ENCODE data around the gene MTHFD2L.

MTHFD2L gene

DNA sequence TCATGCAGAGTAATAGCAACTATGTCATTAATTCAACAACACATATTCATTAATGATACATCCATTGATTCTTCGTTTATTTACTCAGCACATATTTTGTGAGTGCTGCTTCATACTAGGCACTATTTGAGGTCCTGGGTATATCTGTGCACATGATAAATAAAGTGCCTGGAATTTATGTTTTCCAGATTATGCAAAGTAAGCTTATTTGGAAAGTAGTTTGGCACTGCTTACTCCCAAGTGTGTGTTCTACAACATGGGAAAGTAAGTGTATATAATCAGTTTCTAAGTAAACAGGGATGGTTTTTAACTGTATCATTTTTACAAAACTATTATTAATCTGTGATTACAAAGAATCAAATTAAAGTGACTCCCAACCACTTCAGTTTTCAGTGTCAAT is 133.6 kb downstream of the MTHFD2L start:
- no peak overlapping the region for H3K27ac ChIP-seq (ENCODE audit: low read depth, low read length)
- H3K4me1 ChIP-seq (ENCODE audit: insufficient read depth, low read length) = no peaks in the 10 kb centered on the region
- H3K4me3 ChIP-seq (ENCODE audit: low read depth in 1 of 2, low read length in 2 of 2) = no peak overlapping the region
- no peaks in the 10 kb centered on the region for H3K9me3 ChIP-seq (ENCODE audit: low read length)
- H3K36me3 ChIP-seq (ENCODE audit: insufficient read depth, low read length) = no peaks in the 10 kb centered on the region
- H3K9ac ChIP-seq (ENCODE audit: low read length) = no peak overlapping the region
- H3K27me3 ChIP-seq (ENCODE audit: control insufficient read depth in 1 of 2, insufficient read depth in 2 of 2, low read length in 2 of 2) = no peaks in the 10 kb centered on the region

DNA sequence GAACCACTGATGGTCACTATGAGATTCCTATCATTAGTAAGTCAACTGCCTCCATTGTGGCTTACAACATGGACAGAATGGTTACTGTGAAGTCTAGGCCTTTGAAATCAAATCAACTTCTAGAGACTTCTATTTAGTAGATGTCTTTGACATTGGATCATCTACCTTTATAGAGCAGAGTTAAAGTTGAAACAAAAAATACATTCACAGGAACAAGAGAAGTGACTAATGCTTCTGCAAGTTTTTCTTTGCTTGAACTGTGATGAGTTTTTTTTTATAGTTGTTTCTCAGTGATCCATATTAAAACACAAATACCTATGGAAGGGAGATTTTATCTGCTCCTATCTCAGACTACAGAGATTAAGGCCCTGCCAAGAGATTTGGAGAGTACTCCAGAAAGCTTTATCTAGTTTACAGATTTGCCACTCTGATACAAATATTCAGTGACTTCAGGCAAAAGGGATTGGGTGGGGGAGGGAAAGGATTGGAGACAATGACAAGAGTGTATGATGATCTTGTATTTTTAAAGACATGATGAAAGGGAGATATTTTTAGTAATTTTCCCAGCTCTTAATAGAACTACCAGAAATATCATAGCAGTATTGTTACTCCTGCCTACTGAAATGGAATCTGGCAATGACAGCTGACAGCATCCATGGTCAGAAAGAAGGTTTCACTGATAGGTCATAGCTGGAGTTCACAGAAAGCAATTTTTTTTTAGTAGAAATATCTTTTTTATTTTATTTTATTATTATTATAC is 134.4 kb downstream of the MTHFD2L start:
- H3K9ac ChIP-seq (ENCODE audit: low read length) = no peak overlapping the region
- H3K36me3 ChIP-seq (ENCODE audit: insufficient read depth, low read length) = no peaks in the 10 kb centered on the region
- no peaks in the 10 kb centered on the region for H3K9me3 ChIP-seq (ENCODE audit: low read length)
- H3K27me3 ChIP-seq (ENCODE audit: control insufficient read depth in 1 of 2, insufficient read depth in 2 of 2, low read length in 2 of 2) = no peaks in the 10 kb centered on the region
- H3K4me3 ChIP-seq (ENCODE audit: low read depth in 1 of 2, low read length in 2 of 2) = no peak overlapping the region
- no peaks in the 10 kb centered on the region for H3K4me1 ChIP-seq (ENCODE audit: insufficient read depth, low read length)
- no peak overlapping the region for H3K27ac ChIP-seq (ENCODE audit: low read depth, low read length)

DNA sequence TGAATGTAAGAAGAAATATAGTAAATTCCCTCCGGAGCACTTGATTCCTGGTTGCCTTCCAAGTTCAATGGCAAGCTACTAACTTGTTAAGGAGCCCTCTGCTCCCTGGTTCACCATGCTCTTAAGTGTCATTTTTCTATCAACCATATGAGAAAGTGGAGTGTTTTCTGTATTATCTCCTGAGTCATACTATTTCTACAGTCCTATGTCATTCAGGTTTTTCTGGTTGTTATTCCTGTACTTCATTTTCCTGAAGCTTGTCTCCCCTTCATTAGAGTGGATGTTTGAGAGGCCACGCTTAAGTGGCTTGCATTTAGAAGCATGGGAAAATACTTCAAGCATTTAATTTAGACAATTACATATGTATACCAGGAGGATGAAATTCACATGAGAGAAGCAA is 135.6 kb downstream of the MTHFD2L start:
- Histone ChIP-seq H3K4me3 (ENCODE audit: low read depth in 1 of 2, low read length in 2 of 2) (no peak overlapping the region), H3K4me1 (ENCODE audit: insufficient read depth, low read length) (no peaks in the 10 kb centered on the region), H3K9ac (ENCODE audit: low read length) (no peak overlapping the region), H3K27ac (ENCODE audit: low read depth, low read length) (no peak overlapping the region), H3K9me3 (ENCODE audit: low read length) (no peaks in the 10 kb centered on the region), H3K27me3 (ENCODE audit: control insufficient read depth in 1 of 2, insufficient read depth in 2 of 2, low read length in 2 of 2) (no peaks in the 10 kb centered on the region), H3K36me3 (ENCODE audit: insufficient read depth, low read length) (no peaks in the 10 kb centered on the region)

- Histone ChIP-seq H3K9ac (ENCODE audit: low read length) (no peak overlapping the region), H3K4me1 (ENCODE audit: insufficient read depth, low read length) (no peaks in the 10 kb centered on the region), H3K27ac (ENCODE audit: low read depth, low read length) (no peak overlapping the region), H3K9me3 (ENCODE audit: low read length) (no peaks in the 10 kb centered on the region), H3K36me3 (ENCODE audit: insufficient read depth, low read length) (no peaks in the 10 kb centered on the region), H3K4me3 (ENCODE audit: low read depth in 1 of 2, low read length in 2 of 2) (no peak overlapping the region), H3K27me3 (ENCODE audit: control insufficient read depth in 1 of 2, insufficient read depth in 2 of 2, low read length in 2 of 2) (no peaks in the 10 kb centered on the region)
These were observed 136.8 kb downstream of the MTHFD2L start for GRCh38 chr4:74294681-74295080.

DNA sequence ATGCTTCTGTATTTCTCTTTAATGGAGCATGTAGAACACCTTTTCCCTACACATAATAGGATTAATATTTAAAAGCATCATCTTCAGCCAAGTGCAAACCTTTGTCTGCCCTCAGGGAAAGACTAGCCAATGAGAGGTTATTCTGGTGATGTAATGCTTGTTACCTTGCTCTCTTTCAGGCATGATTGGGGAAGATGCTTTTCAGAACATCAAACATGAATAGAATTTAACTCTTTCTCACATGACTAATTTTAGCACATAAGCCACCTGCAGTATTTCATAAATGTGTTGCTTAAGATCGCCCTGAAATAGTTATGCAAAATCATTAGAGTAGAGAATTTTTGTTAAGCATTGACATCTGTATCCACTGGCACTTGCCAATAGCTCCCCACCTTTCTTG is 139.6 kb downstream of the MTHFD2L start:
- Histone ChIP-seq H3K27ac (ENCODE audit: low read depth, low read length) (no peak overlapping the region), H3K9ac (ENCODE audit: low read length) (no peak overlapping the region), H3K9me3 (ENCODE audit: low read length) (no peaks in the 10 kb centered on the region), H3K4me3 (ENCODE audit: low read depth in 1 of 2, low read length in 2 of 2) (no peak overlapping the region), H3K36me3 (ENCODE audit: insufficient read depth, low read length) (no peaks in the 10 kb centered on the region), H3K4me1 (ENCODE audit: insufficient read depth, low read length) (no peaks in the 10 kb centered on the region), H3K27me3 (ENCODE audit: control insufficient read depth in 1 of 2, insufficient read depth in 2 of 2, low read length in 2 of 2) (no peaks in the 10 kb centered on the region)

DNA sequence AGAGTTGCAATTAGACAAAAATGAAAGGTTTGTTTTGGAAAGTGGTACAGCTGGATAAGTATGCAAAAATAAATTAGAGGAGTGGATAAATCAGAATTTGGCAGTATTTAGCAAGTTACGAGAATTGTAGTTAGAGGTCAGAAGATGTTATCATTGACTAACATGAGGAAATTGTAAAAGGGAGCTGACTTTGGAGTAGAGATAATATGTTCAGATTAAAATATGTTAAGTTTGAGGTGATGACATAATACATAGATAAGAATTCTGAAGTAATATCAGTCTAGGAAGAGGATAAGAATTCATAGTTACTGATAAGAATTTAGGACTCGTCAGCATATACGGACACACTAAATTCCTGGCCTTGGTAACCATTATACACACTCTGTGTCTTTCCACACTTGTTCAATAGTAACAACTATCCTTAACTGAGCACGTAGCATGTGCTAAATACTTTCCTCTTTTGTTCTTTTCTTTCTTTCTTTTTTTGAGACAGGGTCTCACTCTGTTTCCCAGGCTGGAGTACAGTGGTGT is 146.2 kb downstream of the MTHFD2L start:
- Histone ChIP-seq H3K27me3 (ENCODE audit: control insufficient read depth in 1 of 2, insufficient read depth in 2 of 2, low read length in 2 of 2) (no peaks in the 10 kb centered on the region), H3K4me3 (ENCODE audit: low read depth in 1 of 2, low read length in 2 of 2) (no peak overlapping the region), H3K9ac (ENCODE audit: low read length) (no peak overlapping the region), H3K27ac (ENCODE audit: low read depth, low read length) (no peak overlapping the region), H3K36me3 (ENCODE audit: insufficient read depth, low read length) (no peaks in the 10 kb centered on the region), H3K9me3 (ENCODE audit: low read length) (no peaks in the 10 kb centered on the region), H3K4me1 (ENCODE audit: insufficient read depth, low read length) (no peaks in the 10 kb centered on the region)

GRCh38 chr4:74305000-74305399 is 147.1 kb downstream of the MTHFD2L start:
- Histone ChIP-seq H3K4me1 (ENCODE audit: insufficient read depth, low read length) (no peaks in the 10 kb centered on the region), H3K4me3 (ENCODE audit: low read depth in 1 of 2, low read length in 2 of 2) (no peak overlapping the region), H3K9ac (ENCODE audit: low read length) (no peak overlapping the region), H3K9me3 (ENCODE audit: low read length) (no peaks in the 10 kb centered on the region), H3K27me3 (ENCODE audit: control insufficient read depth in 1 of 2, insufficient read depth in 2 of 2, low read length in 2 of 2) (no peaks in the 10 kb centered on the region), H3K36me3 (ENCODE audit: insufficient read depth, low read length) (no peaks in the 10 kb centered on the region), H3K27ac (ENCODE audit: low read depth, low read length) (no peak overlapping the region)

GRCh38 chr4:74307170-74307569 is 149.3 kb downstream of the MTHFD2L start:
- Histone ChIP-seq H3K4me1 (ENCODE audit: insufficient read depth, low read length) (no peaks in the 10 kb centered on the region), H3K27ac (ENCODE audit: low read depth, low read length) (no peak overlapping the region), H3K9ac (ENCODE audit: low read length) (no peak overlapping the region), H3K9me3 (ENCODE audit: low read length) (no peaks in the 10 kb centered on the region), H3K27me3 (ENCODE audit: control insufficient read depth in 1 of 2, insufficient read depth in 2 of 2, low read length in 2 of 2) (no peaks in the 10 kb centered on the region), H3K4me3 (ENCODE audit: low read depth in 1 of 2, low read length in 2 of 2) (no peak overlapping the region), H3K36me3 (ENCODE audit: insufficient read depth, low read length) (no peaks in the 10 kb centered on the region)

DNA sequence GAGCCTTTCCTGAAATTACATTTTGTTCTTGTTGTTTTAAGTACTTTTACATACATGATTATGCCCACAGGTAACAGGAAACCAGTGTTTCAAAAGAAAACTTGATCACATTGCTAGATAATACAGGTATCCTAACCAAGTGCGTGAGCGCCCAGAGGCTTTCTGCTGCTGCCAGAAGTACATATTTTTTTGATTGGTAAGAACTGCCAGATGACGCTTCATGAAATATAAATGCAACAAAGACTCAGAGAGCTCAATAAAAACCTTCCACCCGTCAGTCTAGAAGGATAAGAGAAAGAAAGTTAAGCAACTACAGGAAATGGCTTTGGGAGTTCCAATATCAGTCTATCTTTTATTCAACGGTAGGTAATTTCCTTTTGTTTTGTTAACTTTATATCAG is 150.3 kb downstream of the MTHFD2L start, which contains the start of gene EPGN:
TSS of gene EPGN (plus strand) at position 256 of the 400 bp plus-strand sequence. CDS start at position 320, 64 bp downstream.
- Histone ChIP-seq H3K9me3 (ENCODE audit: low read length) (no peaks in the 10 kb centered on the region), H3K4me1 (ENCODE audit: insufficient read depth, low read length) (no peaks in the 10 kb centered on the region), H3K9ac (ENCODE audit: low read length) (no peak within 1 kb of the TSS), H3K27ac (ENCODE audit: low read depth, low read length) (no peak within 1 kb of the TSS), H3K27me3 (ENCODE audit: control insufficient read depth in 1 of 2, insufficient read depth in 2 of 2, low read length in 2 of 2) (no peaks in the 10 kb centered on the region), H3K36me3 (ENCODE audit: insufficient read depth, low read length) (no peaks in the 10 kb centered on the region), H3K4me3 (ENCODE audit: low read depth in 1 of 2, low read length in 2 of 2) (no peak within 1 kb of the TSS)

DNA sequence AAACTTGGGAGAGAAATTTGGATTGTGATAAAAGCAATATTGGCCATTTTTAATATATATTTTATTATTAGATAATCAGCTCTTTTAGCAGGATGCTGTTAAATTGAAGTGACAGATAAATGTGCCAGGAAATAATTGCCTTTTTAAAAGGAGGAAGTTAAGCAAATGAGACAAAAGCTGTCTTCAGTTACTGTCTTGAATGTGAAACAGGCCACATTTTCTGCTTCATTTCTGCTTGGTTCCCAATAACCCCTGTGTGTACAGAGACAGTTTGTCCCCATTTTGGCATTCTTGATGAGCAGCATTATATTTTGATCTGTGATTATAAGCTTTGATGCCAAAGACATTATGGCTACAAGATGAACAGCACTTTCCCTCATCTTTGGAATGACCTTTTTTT is 151.3 kb downstream of the MTHFD2L start:
- Histone ChIP-seq H3K9me3 (ENCODE audit: low read length) (no peaks in the 10 kb centered on the region), H3K4me3 (ENCODE audit: low read depth in 1 of 2, low read length in 2 of 2) (no peak overlapping the region), H3K36me3 (ENCODE audit: insufficient read depth, low read length) (no peaks in the 10 kb centered on the region), H3K9ac (ENCODE audit: low read length) (no peak overlapping the region), H3K27me3 (ENCODE audit: control insufficient read depth in 1 of 2, insufficient read depth in 2 of 2, low read length in 2 of 2) (no peaks in the 10 kb centered on the region), H3K27ac (ENCODE audit: low read depth, low read length) (no peak overlapping the region), H3K4me1 (ENCODE audit: insufficient read depth, low read length) (no peaks in the 10 kb centered on the region)

DNA sequence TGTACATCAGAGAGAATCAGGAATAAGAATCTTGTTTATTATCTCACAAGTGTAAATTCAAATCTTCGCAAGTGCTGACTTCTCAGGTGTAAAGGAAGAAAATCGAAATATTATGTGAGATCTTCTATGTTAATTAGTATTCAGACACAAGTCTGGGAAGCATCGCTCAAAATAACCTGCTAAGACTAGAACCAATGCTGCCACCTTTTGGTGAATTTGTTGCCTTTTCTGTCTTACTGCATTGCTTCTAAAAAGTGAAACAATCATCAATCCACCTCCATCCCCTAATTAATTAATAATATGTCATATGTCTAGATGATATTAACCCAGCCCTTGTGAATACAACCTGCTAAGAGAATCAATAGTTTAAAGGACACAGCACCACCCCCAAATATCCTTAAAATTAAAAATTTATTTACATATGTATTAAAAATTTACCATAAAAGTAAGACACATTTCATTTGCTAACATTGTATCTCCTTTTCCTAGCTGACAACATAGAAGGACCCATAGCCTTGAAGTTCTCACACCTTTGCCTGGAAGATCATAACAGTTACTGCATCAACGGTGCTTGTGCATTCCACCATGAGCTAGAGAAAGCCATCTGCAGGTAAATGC is 153.9 kb downstream of the MTHFD2L start:
- H3K36me3 ChIP-seq (ENCODE audit: insufficient read depth, low read length) = no peaks in the 10 kb centered on the region
- no peak overlapping the region for H3K4me3 ChIP-seq (ENCODE audit: low read depth in 1 of 2, low read length in 2 of 2)
- H3K27me3 ChIP-seq (ENCODE audit: control insufficient read depth in 1 of 2, insufficient read depth in 2 of 2, low read length in 2 of 2) = no peaks in the 10 kb centered on the region
- H3K9ac ChIP-seq (ENCODE audit: low read length) = no peak overlapping the region
- H3K4me1 ChIP-seq (ENCODE audit: insufficient read depth, low read length) = no peaks in the 10 kb centered on the region
- H3K27ac ChIP-seq (ENCODE audit: low read depth, low read length) = no peak overlapping the region
- H3K9me3 ChIP-seq (ENCODE audit: low read length) = no peaks in the 10 kb centered on the region

- Histone ChIP-seq H3K9ac (ENCODE audit: low read length) (no peak overlapping the region), H3K9me3 (ENCODE audit: low read length) (no peaks in the 10 kb centered on the region), H3K4me1 (ENCODE audit: insufficient read depth, low read length) (no peaks in the 10 kb centered on the region), H3K27me3 (ENCODE audit: control insufficient read depth in 1 of 2, insufficient read depth in 2 of 2, low read length in 2 of 2) (no peaks in the 10 kb centered on the region), H3K27ac (ENCODE audit: low read depth, low read length) (no peak overlapping the region), H3K36me3 (ENCODE audit: insufficient read depth, low read length) (no peaks in the 10 kb centered on the region), H3K4me3 (ENCODE audit: low read depth in 1 of 2, low read length in 2 of 2) (no peak overlapping the region)
These were observed 156.4 kb downstream of the MTHFD2L start for GRCh38 chr4:74314329-74314728.
